ENCODE measurements around the gene LYZ. TPM values are rescaled to one million over a fixed set of nuclear protein-coding genes. Genes with fewer than 3 reads are reported as not detected.

Gene LYZ
- total RNA-seq, 1 donor from 2014 or later: 34.4 TPM

- Histone ChIP-seq H3K9me3 (ENCODE audit: control insufficient read depth in 3 of 3, low read length in 3 of 3) (no peaks in the 10 kb centered on the region), H3K36me3 (ENCODE audit: control insufficient read depth in 3 of 3, insufficient read depth in 3 of 3, low read length in 3 of 3) (no peaks in the 10 kb centered on the region), H3K27me3 (ENCODE audit: control insufficient read depth in 3 of 3, insufficient read depth in 3 of 3, low read length in 3 of 3) (peaks cover 0 to 3% (median 2%) of the 10 kb centered on the region in 3 donors), H3K4me3 (ENCODE audit: low read length in 3 of 3) (no peak overlapping the region), H3K27ac (ENCODE audit: low read depth, low read length) (no peak overlapping the region), H3K9ac (ENCODE audit: low read depth in 1 of 3, low read length in 3 of 3) (no peak overlapping the region), H3K4me1 (ENCODE audit: control insufficient read depth in 3 of 3, insufficient read depth in 3 of 3, low read length in 3 of 3) (no peaks in the 10 kb centered on the region)
Observed at GRCh38 chr12:69338120-69338859, 9.9 kb upstream of the LYZ start.

DNA sequence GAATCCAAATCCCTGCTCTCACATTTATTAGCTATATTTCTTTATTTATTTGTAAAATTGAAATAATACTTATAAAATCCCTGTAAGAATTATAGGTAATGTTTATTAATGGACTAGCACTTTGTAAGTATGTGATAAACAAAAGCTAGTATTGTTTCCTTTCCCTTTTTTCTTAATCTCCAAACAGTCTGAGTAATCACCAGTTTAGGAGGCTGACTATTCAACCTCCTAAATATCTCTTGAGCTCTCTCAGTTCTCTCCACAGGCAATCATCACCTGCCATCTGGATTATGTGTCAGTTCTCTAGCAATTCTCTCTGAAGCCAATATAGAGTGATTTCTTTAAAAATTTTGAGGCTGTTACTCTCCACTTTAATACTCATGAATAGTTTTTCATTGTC lies 9.2 kb upstream of the LYZ start:
- H3K9me3 ChIP-seq (ENCODE audit: control insufficient read depth in 3 of 3, low read length in 3 of 3): no peaks in the 10 kb centered on the region

GRCh38 chr12:69339999-69340398 lies 8.2 kb upstream of the LYZ start:
- peaks cover 0 to 3% (median 2%) of the 10 kb centered on the region in 3 donors for H3K27me3 ChIP-seq (ENCODE audit: control insufficient read depth in 3 of 3, insufficient read depth in 3 of 3, low read length in 3 of 3)
- no peak overlapping the region for H3K27ac ChIP-seq (ENCODE audit: low read depth, low read length)
- H3K36me3 ChIP-seq (ENCODE audit: control insufficient read depth in 3 of 3, insufficient read depth in 3 of 3, low read length in 3 of 3): no peaks in the 10 kb centered on the region
- H3K4me3 ChIP-seq (ENCODE audit: low read length in 3 of 3): no peak overlapping the region
- no peak overlapping the region for H3K9ac ChIP-seq (ENCODE audit: low read depth in 1 of 3, low read length in 3 of 3)
- no peaks in the 10 kb centered on the region for H3K4me1 ChIP-seq (ENCODE audit: control insufficient read depth in 3 of 3, insufficient read depth in 3 of 3, low read length in 3 of 3)
- no peaks in the 10 kb centered on the region for H3K9me3 ChIP-seq (ENCODE audit: control insufficient read depth in 3 of 3, low read length in 3 of 3)

More for the DNA sequence above, 9.2 kb upstream of the LYZ start:
- Histone ChIP-seq H3K27ac (ENCODE audit: low read depth, low read length) (no peak overlapping the region), H3K27me3 (ENCODE audit: control insufficient read depth in 3 of 3, insufficient read depth in 3 of 3, low read length in 3 of 3) (peaks cover 0 to 3% (median 2%) of the 10 kb centered on the region in 3 donors), H3K4me1 (ENCODE audit: control insufficient read depth in 3 of 3, insufficient read depth in 3 of 3, low read length in 3 of 3) (no peaks in the 10 kb centered on the region), H3K4me3 (ENCODE audit: low read length in 3 of 3) (no peak overlapping the region), H3K36me3 (ENCODE audit: control insufficient read depth in 3 of 3, insufficient read depth in 3 of 3, low read length in 3 of 3) (no peaks in the 10 kb centered on the region), H3K9ac (ENCODE audit: low read depth in 1 of 3, low read length in 3 of 3) (no peak overlapping the region)

DNA sequence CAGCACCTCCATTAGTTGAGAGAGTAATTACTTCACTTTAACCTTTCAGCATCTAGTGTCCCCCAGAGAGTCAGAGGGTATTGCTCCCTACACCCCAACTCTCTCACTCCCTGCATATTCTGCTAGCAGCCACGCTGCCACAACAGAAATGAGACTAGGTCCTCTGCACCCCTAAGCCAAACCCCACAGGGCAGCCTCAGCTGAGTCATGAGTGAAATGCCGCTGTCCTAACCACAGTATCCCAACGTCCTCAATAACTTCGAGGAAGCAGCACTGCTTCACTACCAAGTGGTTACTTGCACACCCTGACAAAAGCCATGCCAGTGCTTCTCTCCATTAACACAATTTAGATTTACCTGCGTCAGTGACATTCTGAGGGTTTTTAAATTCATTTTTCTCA lies 6.9 kb upstream of the LYZ start:
- Histone ChIP-seq H3K27me3 (ENCODE audit: control insufficient read depth in 3 of 3, insufficient read depth in 3 of 3, low read length in 3 of 3) (peaks cover 0 to 3% (median 2%) of the 10 kb centered on the region in 3 donors), H3K4me1 (ENCODE audit: control insufficient read depth in 3 of 3, insufficient read depth in 3 of 3, low read length in 3 of 3) (no peaks in the 10 kb centered on the region), H3K9me3 (ENCODE audit: control insufficient read depth in 3 of 3, low read length in 3 of 3) (no peaks in the 10 kb centered on the region), H3K9ac (ENCODE audit: low read depth in 1 of 3, low read length in 3 of 3) (no peak overlapping the region), H3K27ac (ENCODE audit: low read depth, low read length) (no peak overlapping the region), H3K36me3 (ENCODE audit: control insufficient read depth in 3 of 3, insufficient read depth in 3 of 3, low read length in 3 of 3) (no peaks in the 10 kb centered on the region), H3K4me3 (ENCODE audit: low read length in 3 of 3) (no peak overlapping the region)

- no peak overlapping the region for H3K27ac ChIP-seq (ENCODE audit: low read depth, low read length)
- no peaks in the 10 kb centered on the region for H3K9me3 ChIP-seq (ENCODE audit: control insufficient read depth in 3 of 3, low read length in 3 of 3)
- H3K4me3 ChIP-seq (ENCODE audit: low read length in 3 of 3): no peak overlapping the region
- peaks cover 0 to 3% (median 2%) of the 10 kb centered on the region in 3 donors for H3K27me3 ChIP-seq (ENCODE audit: control insufficient read depth in 3 of 3, insufficient read depth in 3 of 3, low read length in 3 of 3)
- no peaks in the 10 kb centered on the region for H3K4me1 ChIP-seq (ENCODE audit: control insufficient read depth in 3 of 3, insufficient read depth in 3 of 3, low read length in 3 of 3)
- no peak overlapping the region for H3K9ac ChIP-seq (ENCODE audit: low read depth in 1 of 3, low read length in 3 of 3)
- no peaks in the 10 kb centered on the region for H3K36me3 ChIP-seq (ENCODE audit: control insufficient read depth in 3 of 3, insufficient read depth in 3 of 3, low read length in 3 of 3)
Observed at GRCh38 chr12:69342421-69342820, 5.8 kb upstream of the LYZ start.

- H3K4me3 ChIP-seq (ENCODE audit: low read length in 3 of 3): no peak overlapping the region
- peaks cover 0 to 3% (median 2%) of the 10 kb centered on the region in 3 donors for H3K27me3 ChIP-seq (ENCODE audit: control insufficient read depth in 3 of 3, insufficient read depth in 3 of 3, low read length in 3 of 3)
- H3K36me3 ChIP-seq (ENCODE audit: control insufficient read depth in 3 of 3, insufficient read depth in 3 of 3, low read length in 3 of 3): no peaks in the 10 kb centered on the region
- no peak overlapping the region for H3K9ac ChIP-seq (ENCODE audit: low read depth in 1 of 3, low read length in 3 of 3)
- H3K27ac ChIP-seq (ENCODE audit: low read depth, low read length): no peak overlapping the region
- no peaks in the 10 kb centered on the region for H3K9me3 ChIP-seq (ENCODE audit: control insufficient read depth in 3 of 3, low read length in 3 of 3)
- H3K4me1 ChIP-seq (ENCODE audit: control insufficient read depth in 3 of 3, insufficient read depth in 3 of 3, low read length in 3 of 3): no peaks in the 10 kb centered on the region
Observed at GRCh38 chr12:69343357-69343756, 4.8 kb upstream of the LYZ start.

- no peak overlapping the region for H3K4me3 ChIP-seq (ENCODE audit: low read length in 3 of 3)
- H3K36me3 ChIP-seq (ENCODE audit: control insufficient read depth in 3 of 3, insufficient read depth in 3 of 3, low read length in 3 of 3): no peaks in the 10 kb centered on the region
- H3K9me3 ChIP-seq (ENCODE audit: control insufficient read depth in 3 of 3, low read length in 3 of 3): no peaks in the 10 kb centered on the region
- no peak overlapping the region for H3K9ac ChIP-seq (ENCODE audit: low read depth in 1 of 3, low read length in 3 of 3)
- no peaks in the 10 kb centered on the region for H3K4me1 ChIP-seq (ENCODE audit: control insufficient read depth in 3 of 3, insufficient read depth in 3 of 3, low read length in 3 of 3)
- no peak overlapping the region for H3K27ac ChIP-seq (ENCODE audit: low read depth, low read length)
- peaks cover 0 to 3% (median 2%) of the 10 kb centered on the region in 3 donors for H3K27me3 ChIP-seq (ENCODE audit: control insufficient read depth in 3 of 3, insufficient read depth in 3 of 3, low read length in 3 of 3)
Observed at GRCh38 chr12:69343885-69344612, 4.1 kb upstream of the LYZ start.

GRCh38 chr12:69345077-69345476 lies 3.1 kb upstream of the LYZ start:
- no peak overlapping the region for H3K27ac ChIP-seq (ENCODE audit: low read depth, low read length)
- H3K27me3 ChIP-seq (ENCODE audit: control insufficient read depth in 3 of 3, insufficient read depth in 3 of 3, low read length in 3 of 3): peaks cover 0 to 3% (median 2%) of the 10 kb centered on the region in 3 donors
- H3K4me1 ChIP-seq (ENCODE audit: control insufficient read depth in 3 of 3, insufficient read depth in 3 of 3, low read length in 3 of 3): no peaks in the 10 kb centered on the region
- H3K4me3 ChIP-seq (ENCODE audit: low read length in 3 of 3): no peak overlapping the region
- H3K36me3 ChIP-seq (ENCODE audit: control insufficient read depth in 3 of 3, insufficient read depth in 3 of 3, low read length in 3 of 3): no peaks in the 10 kb centered on the region
- H3K9me3 ChIP-seq (ENCODE audit: control insufficient read depth in 3 of 3, low read length in 3 of 3): no peaks in the 10 kb centered on the region
- H3K9ac ChIP-seq (ENCODE audit: low read depth in 1 of 3, low read length in 3 of 3): no peak overlapping the region

- Histone ChIP-seq H3K27ac (ENCODE audit: low read depth, low read length) (no peak overlapping the region), H3K9ac (ENCODE audit: low read depth in 1 of 3, low read length in 3 of 3) (no peak overlapping the region), H3K4me3 (ENCODE audit: low read length in 3 of 3) (no peak overlapping the region), H3K4me1 (ENCODE audit: control insufficient read depth in 3 of 3, insufficient read depth in 3 of 3, low read length in 3 of 3) (no peaks in the 10 kb centered on the region), H3K36me3 (ENCODE audit: control insufficient read depth in 3 of 3, insufficient read depth in 3 of 3, low read length in 3 of 3) (no peaks in the 10 kb centered on the region), H3K9me3 (ENCODE audit: control insufficient read depth in 3 of 3, low read length in 3 of 3) (no peaks in the 10 kb centered on the region), H3K27me3 (ENCODE audit: control insufficient read depth in 3 of 3, insufficient read depth in 3 of 3, low read length in 3 of 3) (peaks cover 0 to 3% (median 2%) of the 10 kb centered on the region in 3 donors)
Observed at GRCh38 chr12:69345742-69346141, 2.4 kb upstream of the LYZ start.

GRCh38 chr12:69350002-69350626 lies 1.9 kb downstream of the LYZ start:
- H3K36me3 ChIP-seq (ENCODE audit: control insufficient read depth in 3 of 3, insufficient read depth in 3 of 3, low read length in 3 of 3): no peaks in the 10 kb centered on the region
- H3K4me3 ChIP-seq (ENCODE audit: low read length in 3 of 3): no peak overlapping the region
- no peaks in the 10 kb centered on the region for H3K9me3 ChIP-seq (ENCODE audit: control insufficient read depth in 3 of 3, low read length in 3 of 3)
- no peak overlapping the region for H3K9ac ChIP-seq (ENCODE audit: low read depth in 1 of 3, low read length in 3 of 3)
- no peaks in the 10 kb centered on the region for H3K27me3 ChIP-seq (ENCODE audit: control insufficient read depth in 3 of 3, insufficient read depth in 3 of 3, low read length in 3 of 3)
- no peaks in the 10 kb centered on the region for H3K4me1 ChIP-seq (ENCODE audit: control insufficient read depth in 3 of 3, insufficient read depth in 3 of 3, low read length in 3 of 3)
- no peak overlapping the region for H3K27ac ChIP-seq (ENCODE audit: low read depth, low read length)
